ENCODE results near the gene FAM181B. TPM values are rescaled to one million over a fixed set of nuclear protein-coding genes. Genes with fewer than 3 reads are reported as not detected.

Gene FAM181B
- total RNA-seq: not detected in 2 replicates

GRCh38 chr11:82733444-82734119 lies at the start of gene FAM181B:
Gene FAM181B, minus strand, starts transcription at chr11:82733864. Its CDS starts 135 bp downstream, at chr11:82733729.
- intact Hi-C loops (cut with micrococcal nuclease): no loop called here

- intact Hi-C loops (cut with micrococcal nuclease): loop anchor here (10.0 kb wide), 1 partner anchor 1522 kb away; no protein-coding TSS in a partner anchor
Observed at GRCh38 chr11:82782825-82783374, 49.2 kb upstream of the FAM181B start.

- intact Hi-C loops (cut with micrococcal nuclease): loop anchor here (10.0 kb wide), 1 partner anchor 86 kb away; no protein-coding TSS in a partner anchor
Observed at GRCh38 chr11:82778776-82779175, 45.1 kb upstream of the FAM181B start.

GRCh38 chr11:82776377-82776776 lies 42.7 kb upstream of the FAM181B start:
- intact Hi-C loops (cut with micrococcal nuclease): loop anchor here (10.0 kb wide), 1 partner anchor 88 kb away; no protein-coding TSS in a partner anchor

- intact Hi-C loops (cut with micrococcal nuclease): loop anchor here (10.0 kb wide), 1 partner anchor 89 kb away; no protein-coding TSS in a partner anchor
Observed at GRCh38 chr11:82775736-82776346, 42.2 kb upstream of the FAM181B start.

- intact Hi-C loops (cut with micrococcal nuclease): loop anchor here (10.0 kb wide), 1 partner anchor 90 kb away; no protein-coding TSS in a partner anchor
Observed at GRCh38 chr11:82775218-82775617, 41.6 kb upstream of the FAM181B start.

- intact Hi-C loops (cut with micrococcal nuclease): loop anchor here (10.0 kb wide), 1 partner anchor 93 kb away; no protein-coding TSS in a partner anchor
Observed at GRCh38 chr11:82771781-82772180, 38.1 kb upstream of the FAM181B start.

- intact Hi-C loops (cut with micrococcal nuclease): loop anchor here (2.0 kb wide), 1 partner anchor 14 kb away; no protein-coding TSS in a partner anchor
Observed at GRCh38 chr11:82767123-82767522, 33.5 kb upstream of the FAM181B start.

- intact Hi-C loops (cut with micrococcal nuclease): loop anchor here (2.0 kb wide), 1 partner anchor 13 kb away; no protein-coding TSS in a partner anchor
Observed at GRCh38 chr11:82765466-82766034, 31.9 kb upstream of the FAM181B start.

- intact Hi-C loops (cut with micrococcal nuclease): no loop called here
Observed at GRCh38 chr11:82763167-82763566, 29.5 kb upstream of the FAM181B start.

- intact Hi-C loops (cut with micrococcal nuclease): no loop called here
Observed at GRCh38 chr11:82759649-82760048, 26.0 kb upstream of the FAM181B start.

- intact Hi-C loops (cut with micrococcal nuclease): no loop called here
Observed at GRCh38 chr11:82757660-82758357, 24.1 kb upstream of the FAM181B start.

GRCh38 chr11:82756765-82757639 lies 23.3 kb upstream of the FAM181B start:
- intact Hi-C loops (cut with micrococcal nuclease): no loop called here

- intact Hi-C loops (cut with micrococcal nuclease): no loop called here
Observed at GRCh38 chr11:82754410-82754809, 20.7 kb upstream of the FAM181B start.

GRCh38 chr11:82753921-82754320 lies 20.3 kb upstream of the FAM181B start:
- intact Hi-C loops (cut with micrococcal nuclease): loop anchor here (2.0 kb wide), 1 partner anchor 13 kb away; no protein-coding TSS in a partner anchor

- intact Hi-C loops (cut with micrococcal nuclease): loop anchor here (2.0 kb wide), 1 partner anchor 14 kb away; no protein-coding TSS in a partner anchor
Observed at GRCh38 chr11:82752801-82753200, 19.1 kb upstream of the FAM181B start.

- intact Hi-C loops (cut with micrococcal nuclease): no loop called here
Observed at GRCh38 chr11:82750643-82751139, 17.0 kb upstream of the FAM181B start.

- intact Hi-C loops (cut with micrococcal nuclease): no loop called here
Observed at GRCh38 chr11:82747471-82747870, 13.8 kb upstream of the FAM181B start.

GRCh38 chr11:82738091-82738490 lies 4.4 kb upstream of the FAM181B start:
- intact Hi-C loops (cut with micrococcal nuclease): no loop called here

- intact Hi-C loops (cut with micrococcal nuclease): no loop called here
Observed at GRCh38 chr11:82734120-82734479, 436 bp upstream of the FAM181B start.

All from T-helper 2 cell treated with Interferon-gamma antibody and Interleukin-4, amounts not matched to agents 100 ng/mL and 5 ng/mL, for 36 hours (primary cell).